ENCODE measurements around the gene SMIM23.

The SMIM23 gene

DNA sequence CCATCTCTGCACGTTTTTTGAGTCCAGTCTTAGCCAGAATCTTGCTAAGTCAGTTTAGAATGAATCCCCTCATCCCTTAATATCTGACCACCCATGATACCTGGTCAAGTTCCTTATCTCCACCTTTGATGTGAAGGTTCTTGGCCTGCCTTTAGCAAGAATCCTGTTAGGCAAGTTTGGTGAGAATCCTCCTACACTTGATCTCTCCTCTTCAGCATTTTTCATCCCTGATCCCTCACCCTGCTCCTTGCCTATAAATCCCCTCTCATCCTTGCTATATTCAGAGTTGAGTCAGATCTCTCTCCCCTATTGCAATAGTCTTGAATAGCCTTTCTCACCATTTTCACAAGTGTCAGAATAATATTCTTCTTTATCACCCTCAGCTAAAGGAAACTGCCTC, 31.0 kb downstream of the SMIM23 start:
- TF ChIP-seq, protein P1, sequence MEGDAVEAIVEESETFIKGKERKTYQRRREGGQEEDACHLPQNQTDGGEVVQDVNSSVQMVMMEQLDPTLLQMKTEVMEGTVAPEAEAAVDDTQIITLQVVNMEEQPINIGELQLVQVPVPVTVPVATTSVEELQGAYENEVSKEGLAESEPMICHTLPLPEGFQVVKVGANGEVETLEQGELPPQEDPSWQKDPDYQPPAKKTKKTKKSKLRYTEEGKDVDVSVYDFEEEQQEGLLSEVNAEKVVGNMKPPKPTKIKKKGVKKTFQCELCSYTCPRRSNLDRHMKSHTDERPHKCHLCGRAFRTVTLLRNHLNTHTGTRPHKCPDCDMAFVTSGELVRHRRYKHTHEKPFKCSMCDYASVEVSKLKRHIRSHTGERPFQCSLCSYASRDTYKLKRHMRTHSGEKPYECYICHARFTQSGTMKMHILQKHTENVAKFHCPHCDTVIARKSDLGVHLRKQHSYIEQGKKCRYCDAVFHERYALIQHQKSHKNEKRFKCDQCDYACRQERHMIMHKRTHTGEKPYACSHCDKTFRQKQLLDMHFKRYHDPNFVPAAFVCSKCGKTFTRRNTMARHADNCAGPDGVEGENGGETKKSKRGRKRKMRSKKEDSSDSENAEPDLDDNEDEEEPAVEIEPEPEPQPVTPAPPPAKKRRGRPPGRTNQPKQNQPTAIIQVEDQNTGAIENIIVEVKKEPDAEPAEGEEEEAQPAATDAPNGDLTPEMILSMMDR (IDR thresholded peaks at IDR 0.05; ENCODE audit: low read depth, low read length, missing control alignments) = no peak
- no peak overlapping the region for H3K4me3 ChIP-seq (replicated peaks; ENCODE audit: low read depth, low read length)
- DNase-seq (ENCODE audit: extremely low read depth, low read depth) = no peak

DNA sequence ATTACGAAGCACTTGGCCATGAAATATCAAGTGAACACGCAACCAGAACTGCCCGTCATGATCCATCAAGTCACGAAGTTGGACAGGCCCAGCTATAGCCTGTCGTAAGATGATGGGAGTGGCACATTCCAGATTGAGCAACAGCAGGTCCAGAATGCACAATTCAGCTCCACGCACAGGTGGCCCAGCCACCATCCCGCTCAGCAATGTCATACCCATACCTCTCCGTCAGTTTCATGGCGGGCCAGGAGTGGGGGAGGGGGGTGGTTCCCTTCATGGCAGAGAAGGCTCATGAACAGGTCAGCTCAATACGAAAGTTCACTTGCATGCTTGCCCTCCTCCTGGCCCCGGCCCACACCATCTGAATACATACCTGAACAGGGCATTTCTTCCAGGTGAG, 34.9 kb downstream of the SMIM23 start:
- no peak for DNase-seq (ENCODE audit: extremely low read depth, low read depth)
- TF ChIP-seq, protein P1 (IDR thresholded peaks at IDR 0.05; ENCODE audit: low read depth, low read length, missing control alignments) = no peak
- no peak overlapping the region for H3K4me3 ChIP-seq (replicated peaks; ENCODE audit: low read depth, low read length)

DNA sequence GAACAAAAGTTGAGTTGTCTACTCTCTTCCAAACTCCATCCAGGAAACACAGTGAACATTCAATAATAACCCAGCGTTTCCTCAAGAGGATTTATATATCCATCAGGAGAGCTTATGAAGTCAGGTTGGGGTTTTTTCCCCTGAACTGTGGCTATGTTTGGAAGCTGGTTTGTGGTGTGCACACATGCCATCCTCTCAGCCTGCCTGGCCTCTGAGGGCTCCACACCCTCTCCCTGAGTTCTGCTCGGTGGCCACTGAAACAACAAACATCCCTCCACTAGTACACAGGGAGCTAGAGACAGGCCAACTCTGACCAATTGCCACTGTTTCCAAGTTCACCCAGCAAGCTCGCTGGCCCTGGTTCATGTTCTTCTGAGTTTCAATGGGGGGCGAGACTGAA, 35.7 kb downstream of the SMIM23 start:
- no peak for DNase-seq (ENCODE audit: extremely low read depth, low read depth)
- TF ChIP-seq, protein P1 (IDR thresholded peaks at IDR 0.05; ENCODE audit: low read depth, low read length, missing control alignments) = no peak
- H3K4me3 ChIP-seq (replicated peaks; ENCODE audit: low read depth, low read length) = no peak overlapping the region

DNA sequence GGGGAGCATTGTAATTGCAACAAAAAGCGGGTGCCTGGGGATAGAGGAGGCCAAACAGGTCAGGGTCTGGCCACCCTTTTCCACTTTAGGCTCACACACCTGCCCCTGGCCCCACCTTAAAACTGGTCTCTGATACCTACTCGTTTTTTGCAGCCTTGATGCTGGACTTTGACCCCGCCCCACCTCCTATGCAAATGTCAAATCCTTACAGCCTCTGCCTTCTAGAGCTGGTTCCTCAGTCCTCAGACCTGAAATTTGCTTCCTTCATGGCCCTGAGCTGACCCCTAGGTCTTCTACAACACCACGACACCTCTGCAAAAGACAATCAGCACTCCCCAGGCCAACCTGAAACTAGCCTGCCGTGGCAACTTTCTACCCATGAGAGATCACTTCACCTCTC, 37.7 kb downstream of the SMIM23 start:
- no peak overlapping the region for H3K4me3 ChIP-seq (replicated peaks; ENCODE audit: low read depth, low read length)
- TF ChIP-seq, protein P1 (IDR thresholded peaks at IDR 0.05; ENCODE audit: low read depth, low read length, missing control alignments) = no peak
- DNase-seq (ENCODE audit: extremely low read depth, low read depth) = no peak

DNA sequence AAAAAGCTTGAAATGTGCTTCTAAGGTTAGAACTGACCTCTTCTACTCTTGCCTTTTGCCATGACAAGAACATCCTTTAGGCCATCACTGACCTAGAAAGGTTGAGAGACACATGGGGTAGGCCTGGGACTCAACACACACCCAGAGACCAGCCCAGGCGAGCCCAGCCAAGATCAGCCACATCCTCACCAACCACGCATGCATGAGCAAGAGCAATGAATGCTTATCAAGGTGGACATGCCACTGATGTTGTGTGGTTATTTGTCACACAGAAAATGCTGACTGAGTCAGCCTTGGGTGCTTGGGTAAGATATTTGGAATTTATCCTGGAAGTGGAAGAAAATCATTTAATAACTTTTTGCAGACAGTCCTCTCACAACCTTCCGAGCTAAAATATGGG, 39.4 kb downstream of the SMIM23 start:
- H3K4me3 ChIP-seq (replicated peaks; ENCODE audit: low read depth, low read length) = no peak overlapping the region
- TF ChIP-seq, protein P1 (IDR thresholded peaks at IDR 0.05; ENCODE audit: low read depth, low read length, missing control alignments) = no peak
- no peak for DNase-seq (ENCODE audit: extremely low read depth, low read depth)

DNA sequence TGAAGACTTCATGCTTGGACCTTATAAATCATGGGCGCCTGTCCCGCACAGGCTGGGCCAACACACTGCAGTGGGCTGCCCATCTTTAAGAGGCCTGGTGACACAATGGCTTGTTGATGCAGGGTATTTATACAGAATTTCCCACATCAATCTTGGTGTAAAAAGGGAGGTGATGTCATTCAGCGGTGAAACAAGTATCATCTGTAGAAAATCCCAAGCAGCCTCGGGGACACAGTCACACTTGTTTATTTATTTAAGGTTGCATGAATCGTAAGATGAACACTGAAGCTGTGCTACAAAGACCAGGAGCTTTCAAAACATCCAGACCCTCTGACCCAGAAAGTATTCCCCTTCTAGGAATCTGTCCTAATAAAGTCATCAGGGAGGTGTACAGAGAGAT, 40.5 kb downstream of the SMIM23 start:
- TF ChIP-seq, protein P1 (IDR thresholded peaks at IDR 0.05; ENCODE audit: low read depth, low read length, missing control alignments) = no peak
- no peak for DNase-seq (ENCODE audit: extremely low read depth, low read depth)
- no peak overlapping the region for H3K4me3 ChIP-seq (replicated peaks; ENCODE audit: low read depth, low read length)

DNA sequence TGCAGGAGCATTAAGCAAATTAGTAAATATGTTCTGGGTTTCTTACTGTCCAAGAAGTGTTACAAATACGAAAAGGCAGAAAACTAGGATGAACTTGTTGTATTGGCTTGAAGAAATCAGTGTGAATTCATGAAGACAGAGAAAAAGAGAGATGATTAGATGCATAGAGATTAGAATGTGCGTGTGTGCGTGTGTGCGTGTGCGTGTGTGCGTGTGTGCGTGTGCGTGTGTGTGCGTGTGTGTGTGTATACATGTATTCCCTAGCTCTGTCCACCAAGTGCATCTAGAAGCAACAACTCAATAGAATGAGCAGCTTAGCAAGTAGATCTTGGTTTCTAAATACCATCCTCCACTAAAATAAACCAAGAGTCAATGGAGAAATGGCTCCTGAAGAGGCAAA, 41.5 kb downstream of the SMIM23 start:
- H3K4me3 ChIP-seq (replicated peaks; ENCODE audit: low read depth, low read length) = no peak overlapping the region
- TF ChIP-seq, protein P1 (IDR thresholded peaks at IDR 0.05; ENCODE audit: low read depth, low read length, missing control alignments) = no peak

More for the DNA sequence above, 41.5 kb downstream of the SMIM23 start:
- DNase-seq (ENCODE audit: extremely low read depth, low read depth) = no peak
